ENCODE measurements around the gene ITPR2. TPM values are rescaled to one million over a fixed set of nuclear protein-coding genes. Genes with fewer than 3 reads are reported as not detected.
"Not testable (repeated sequence)": the region's sequence is repeated elsewhere in the genome, so short reads cannot be mapped to it uniquely, and the experiment has no call there.

Gene ITPR2
- total RNA-seq, 1 experiment from 2014 or later: 10.1 TPM

DNA sequence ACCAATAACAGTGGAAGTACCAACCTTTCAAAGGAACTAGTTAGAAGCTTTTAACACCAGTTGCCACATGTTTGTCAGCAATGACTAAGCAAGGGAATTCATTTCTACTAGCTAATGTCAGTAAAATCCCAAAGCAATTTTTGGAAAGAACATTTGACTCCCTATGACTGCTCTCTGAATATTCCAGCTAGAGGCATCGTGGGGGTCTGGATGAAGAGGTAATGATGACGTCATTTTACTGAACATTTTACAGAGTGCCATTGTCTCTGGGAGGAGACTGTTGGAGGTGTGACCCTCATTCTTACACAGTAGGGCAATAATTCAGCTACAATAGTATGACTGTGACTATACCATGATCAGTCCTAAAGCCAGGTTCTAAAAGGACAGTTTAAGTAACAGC, 204.8 kb downstream of the ITPR2 start:
- DNase-seq (ENCODE audit: low read depth): no peak

DNA sequence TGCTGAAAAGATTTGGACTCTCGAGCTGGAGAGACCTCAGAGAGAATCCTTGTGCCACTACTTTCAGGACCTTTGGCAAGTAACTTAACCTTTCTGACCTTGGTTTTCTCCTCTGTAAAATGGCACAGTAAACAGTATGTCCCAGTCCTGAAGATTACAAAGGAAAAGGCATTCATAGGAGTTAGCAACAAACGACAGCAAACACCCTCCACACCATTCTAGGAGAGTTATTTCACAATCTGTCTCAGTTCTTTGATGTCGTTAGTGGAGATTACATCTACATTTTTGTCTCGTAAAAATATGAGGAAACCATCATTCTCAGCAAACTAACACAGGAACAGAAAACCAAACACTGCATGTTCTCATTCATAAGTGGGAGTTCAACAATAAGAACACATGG, 205.7 kb downstream of the ITPR2 start:
- no peak for DNase-seq (ENCODE audit: low read depth)

DNA sequence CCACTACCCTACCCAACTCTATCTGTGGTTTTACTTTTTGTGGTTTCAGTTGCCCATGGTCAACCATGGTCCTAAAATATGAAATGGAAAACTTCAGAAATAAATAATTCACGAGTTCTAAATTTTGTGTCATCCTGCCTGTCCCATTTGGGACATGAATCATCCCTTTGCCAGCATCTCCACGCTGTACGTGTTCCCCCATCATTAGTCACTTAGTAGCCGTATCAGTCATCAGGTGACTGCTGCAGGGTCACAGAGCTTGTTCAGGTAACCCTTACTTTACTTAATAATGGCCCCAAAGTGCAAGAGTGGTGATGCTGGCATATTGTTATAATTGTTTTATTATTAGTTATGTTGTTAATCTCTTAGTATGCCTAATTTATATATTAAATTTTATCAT, 209.9 kb downstream of the ITPR2 start:
- no peak for DNase-seq (ENCODE audit: low read depth)

DNA sequence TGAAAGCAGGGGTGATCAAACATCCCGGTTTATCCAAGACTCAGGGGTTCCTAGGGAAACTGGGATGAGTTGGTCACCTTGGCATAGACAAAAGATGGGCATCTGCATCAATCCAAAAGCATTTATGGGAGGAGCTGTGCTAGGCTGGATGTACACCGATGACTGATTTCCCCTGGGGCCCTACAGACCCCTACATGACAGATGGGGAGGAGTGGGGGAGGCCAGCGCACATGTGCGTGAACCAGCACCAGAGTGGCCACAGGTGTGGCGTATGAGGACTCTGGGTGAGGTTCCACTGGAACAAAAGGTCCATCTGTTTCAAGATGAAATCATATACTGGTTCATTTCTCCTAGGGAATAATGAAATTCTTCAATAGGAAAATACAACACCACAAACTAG, 210.4 kb downstream of the ITPR2 start:
- no peak for DNase-seq (ENCODE audit: low read depth)

DNA sequence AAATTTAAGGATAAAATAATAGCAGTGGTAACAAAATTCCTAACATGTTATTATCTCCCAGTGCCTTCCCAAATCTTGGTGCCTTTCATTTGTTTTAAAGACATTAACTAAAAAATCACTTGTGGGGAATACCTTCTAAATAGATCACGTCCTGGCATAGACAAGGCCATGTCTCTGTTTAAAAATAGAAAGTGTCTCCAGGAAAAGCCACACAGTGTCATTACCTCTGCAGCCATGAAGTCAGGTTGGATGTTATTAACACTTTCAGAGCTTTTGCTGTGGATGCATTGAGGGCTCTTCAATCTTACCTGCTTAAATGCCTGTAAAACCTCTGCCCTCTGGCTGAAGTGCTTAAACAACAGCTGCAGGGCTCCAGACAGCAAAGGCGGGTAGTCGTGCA, 211.1 kb downstream of the ITPR2 start:
- DNase-seq (ENCODE audit: low read depth): no peak

DNA sequence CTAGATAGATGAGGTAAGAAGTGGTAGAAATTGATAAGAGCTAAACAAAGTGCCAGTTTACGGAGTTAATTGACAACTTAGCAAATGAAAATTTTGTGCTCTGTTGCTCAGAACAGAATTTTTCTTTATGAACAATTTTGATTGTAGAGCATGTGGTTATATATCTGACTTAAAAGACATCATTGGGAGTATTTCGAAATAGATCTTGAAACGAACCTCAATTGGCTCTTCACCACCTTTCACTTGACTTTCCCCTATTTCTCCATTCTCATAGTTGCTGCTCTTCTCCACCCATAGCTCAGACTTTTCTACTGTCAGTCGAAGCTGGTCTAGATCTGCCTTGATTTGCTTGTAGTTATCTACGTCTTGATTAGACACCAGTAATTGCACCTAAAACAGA, 212.1 kb downstream of the ITPR2 start:
- DNase-seq (ENCODE audit: low read depth): no peak

DNA sequence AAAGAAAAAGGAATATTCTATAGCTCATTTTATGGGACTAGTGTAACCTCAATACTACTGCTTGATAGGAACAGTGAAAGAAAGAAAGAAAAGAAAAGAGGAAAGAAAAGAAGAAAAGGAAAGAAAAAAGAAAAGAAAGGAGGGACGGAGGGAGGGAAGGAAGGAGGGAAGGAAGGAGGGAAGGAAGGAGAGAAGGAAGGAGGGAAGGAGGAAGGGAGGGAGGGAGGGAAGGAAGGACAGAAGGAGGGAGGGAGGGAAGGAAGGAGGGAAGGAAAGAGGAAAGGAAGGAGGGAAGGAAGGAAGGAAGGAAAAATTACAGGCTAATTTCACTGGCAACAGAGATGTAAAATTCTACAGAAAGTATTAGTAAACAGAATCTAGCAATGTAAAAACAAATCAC, 215.5 kb downstream of the ITPR2 start:
- no peak for DNase-seq (ENCODE audit: low read depth)

DNA sequence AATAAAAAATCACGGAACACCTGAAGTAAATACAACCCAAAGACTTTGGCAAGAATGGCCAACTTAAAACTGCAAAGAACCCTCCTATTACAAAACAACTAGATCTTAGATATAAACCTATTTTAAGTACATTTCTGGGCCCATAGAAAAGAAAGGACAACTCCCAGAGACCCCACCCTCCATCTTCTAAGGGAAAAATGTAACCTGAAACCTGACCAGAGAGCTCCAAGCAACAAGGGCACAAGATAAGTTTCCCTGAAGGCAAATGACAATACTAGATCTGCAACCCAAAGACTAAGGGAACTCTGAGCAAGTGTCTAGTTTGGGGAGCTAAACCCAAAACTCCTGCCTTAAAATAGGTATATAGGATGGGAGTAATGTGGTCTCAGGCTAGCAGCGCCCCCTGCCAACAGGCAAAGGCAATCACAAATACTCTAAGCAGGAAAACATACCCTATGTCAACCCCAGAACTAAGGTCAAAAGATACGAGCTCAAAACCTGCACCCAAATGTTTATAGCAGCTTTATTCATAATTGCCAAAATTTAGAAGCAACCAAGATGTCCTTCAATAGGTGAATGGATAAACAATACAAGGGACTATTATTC, 218.9 kb downstream of the ITPR2 start:
- no peak for DNase-seq (ENCODE audit: low read depth)

DNA sequence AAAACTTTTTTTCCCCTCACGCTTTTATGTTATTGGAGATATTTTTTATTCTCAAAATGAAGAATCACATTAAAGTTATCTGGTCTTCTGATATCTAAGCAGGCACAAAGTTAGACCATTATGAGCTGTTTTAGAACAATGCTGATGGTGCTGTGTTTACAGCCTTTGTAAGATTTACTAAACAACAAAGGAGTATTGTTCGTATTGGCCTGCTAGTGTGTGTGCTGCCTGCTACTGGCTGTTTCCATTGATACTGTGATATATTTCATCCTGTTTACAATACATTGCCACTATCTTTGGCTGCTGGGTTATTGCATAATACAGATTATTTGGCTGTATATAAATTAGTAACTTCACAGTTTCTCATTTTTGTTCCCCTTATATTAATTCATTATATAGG, 220.8 kb downstream of the ITPR2 start:
- DNase-seq (ENCODE audit: low read depth): no peak

DNA sequence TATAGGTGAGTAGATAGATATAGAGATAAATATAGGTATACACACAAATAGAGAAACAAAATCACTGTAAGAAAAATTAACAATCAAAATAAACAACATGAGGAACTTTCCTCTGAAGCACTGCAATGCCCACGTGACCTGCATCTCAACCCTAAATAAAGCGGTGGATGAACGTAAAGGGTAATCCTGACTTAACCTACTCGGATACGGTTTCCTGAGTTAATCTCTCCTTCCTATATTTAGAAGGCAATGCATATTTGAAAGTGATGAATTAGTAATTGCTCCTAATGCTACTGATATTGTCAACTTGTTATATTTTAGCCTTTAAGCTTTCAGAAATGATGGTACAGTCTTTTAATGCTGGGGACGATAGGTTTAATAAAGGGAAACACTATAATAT, 221.4 kb downstream of the ITPR2 start:
- no peak for DNase-seq (ENCODE audit: low read depth)

DNA sequence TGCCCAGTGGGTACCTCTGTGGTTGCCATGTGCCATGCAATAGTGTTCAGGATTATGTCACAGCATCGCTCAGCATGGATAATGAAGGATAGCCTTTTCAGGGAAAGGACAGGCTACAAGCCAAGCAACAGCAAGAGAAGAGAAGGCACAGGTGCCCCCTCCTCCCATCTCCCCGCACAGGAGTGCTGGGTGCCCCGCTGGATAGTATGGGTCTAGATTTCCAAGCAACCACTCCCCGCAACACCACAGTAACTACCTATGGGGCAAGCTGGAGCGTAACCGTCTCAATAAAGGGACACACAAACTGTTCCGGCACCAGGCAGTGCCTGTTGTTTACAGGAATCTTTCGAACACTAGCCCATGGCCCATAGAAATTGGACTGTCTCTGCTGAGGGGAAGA, 222.2 kb downstream of the ITPR2 start:
- DNase-seq (ENCODE audit: low read depth): no peak

DNA sequence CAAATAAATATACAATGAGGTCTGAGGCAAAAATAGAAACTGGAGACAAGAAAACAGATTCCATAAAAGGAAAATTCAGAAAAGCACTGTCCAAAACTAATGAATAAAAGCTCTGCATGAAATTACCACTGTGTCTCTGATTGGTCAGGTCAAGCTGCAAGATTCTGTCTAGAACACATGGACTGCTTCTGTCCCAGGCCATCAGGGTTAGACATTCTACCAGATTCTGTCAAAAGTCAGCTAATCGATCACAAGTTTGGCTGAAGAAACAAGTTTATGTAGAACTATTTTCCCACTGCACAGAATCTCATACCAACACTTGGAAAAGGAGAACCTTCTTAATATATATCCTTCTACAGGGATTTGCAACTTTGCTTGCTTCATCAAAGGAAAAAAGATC, 223.0 kb downstream of the ITPR2 start:
- DNase-seq (ENCODE audit: low read depth): no peak

DNA sequence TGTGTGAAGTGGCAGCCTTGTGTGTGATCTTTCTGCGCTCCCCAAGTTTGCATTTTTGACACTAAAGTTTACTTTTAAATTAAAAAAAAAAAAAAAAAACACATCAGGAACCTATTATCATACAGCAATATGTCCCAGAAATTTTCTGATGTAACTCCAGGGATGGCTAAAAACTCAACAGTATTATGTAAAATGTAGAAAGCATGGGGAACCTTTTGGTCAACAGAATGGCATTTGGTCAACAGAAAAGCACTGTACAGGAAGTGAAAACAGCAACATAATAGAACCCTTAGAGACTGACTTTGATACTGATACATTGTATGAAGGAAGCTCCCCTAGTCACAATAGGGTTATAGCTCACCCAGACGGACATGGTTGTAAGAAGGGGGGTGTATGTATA, 224.3 kb downstream of the ITPR2 start:
- no peak for DNase-seq (ENCODE audit: low read depth)

DNA sequence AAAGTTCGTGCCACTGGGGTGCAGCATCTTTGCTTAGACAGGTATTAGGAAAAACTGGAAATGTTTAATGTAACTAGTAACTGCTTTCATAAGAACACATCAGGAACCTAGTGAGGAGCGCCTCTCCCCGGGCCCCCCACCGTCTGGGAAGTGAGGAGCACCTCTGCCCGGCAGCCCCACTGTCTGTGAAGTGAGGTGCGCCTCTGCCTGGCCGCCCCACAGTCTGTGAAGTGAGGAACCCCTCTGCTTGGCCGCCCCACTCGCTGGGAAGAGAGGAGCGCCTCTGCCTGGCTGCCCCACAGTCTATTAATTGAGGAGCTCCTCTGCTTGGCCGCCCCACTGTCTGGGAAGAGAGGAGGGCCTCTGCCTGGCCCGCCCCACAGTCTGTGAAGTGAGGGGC, 224.7 kb downstream of the ITPR2 start:
- no peak for DNase-seq (ENCODE audit: low read depth)

DNA sequence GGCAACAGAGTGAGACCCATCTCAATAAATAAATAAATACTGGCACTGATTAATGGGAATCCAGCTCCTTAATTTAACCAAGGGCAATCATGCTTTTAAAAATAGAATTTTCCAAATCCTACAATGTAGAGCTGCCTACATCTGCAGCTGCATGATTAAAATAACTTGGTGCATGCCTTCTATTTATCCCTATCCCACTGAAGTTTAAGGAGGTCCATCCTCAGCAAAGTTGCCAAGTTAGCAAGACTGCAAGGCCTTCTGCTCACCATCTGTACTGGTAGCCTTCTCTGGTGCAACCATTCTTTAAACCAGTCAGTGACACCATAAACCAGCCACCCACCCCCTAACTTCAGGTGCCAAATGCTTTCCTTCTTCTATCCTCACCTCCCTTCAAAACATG, 226.1 kb downstream of the ITPR2 start:
- no peak for DNase-seq (ENCODE audit: low read depth)

DNA sequence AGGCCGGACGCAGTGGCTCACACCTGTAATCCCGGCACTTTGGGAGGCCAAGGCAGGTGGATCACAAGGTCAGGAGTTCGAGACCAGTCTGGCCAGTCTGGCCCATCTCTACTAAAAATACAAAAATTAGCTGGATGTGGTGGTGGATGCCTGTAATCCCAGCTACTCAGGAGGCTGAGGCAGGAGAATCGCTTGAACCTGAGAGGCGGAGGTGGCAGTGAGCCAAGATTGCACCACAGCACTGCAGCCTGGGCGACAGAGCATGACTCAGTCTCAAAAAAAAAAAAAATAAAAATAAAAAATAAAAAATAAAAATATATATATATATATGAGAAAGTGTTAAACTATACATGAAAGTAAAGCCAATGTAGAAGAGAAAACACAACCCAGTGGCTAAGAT, 228.2 kb downstream of the ITPR2 start:
- not testable (repeated sequence) for DNase-seq (ENCODE audit: low read depth)

DNA sequence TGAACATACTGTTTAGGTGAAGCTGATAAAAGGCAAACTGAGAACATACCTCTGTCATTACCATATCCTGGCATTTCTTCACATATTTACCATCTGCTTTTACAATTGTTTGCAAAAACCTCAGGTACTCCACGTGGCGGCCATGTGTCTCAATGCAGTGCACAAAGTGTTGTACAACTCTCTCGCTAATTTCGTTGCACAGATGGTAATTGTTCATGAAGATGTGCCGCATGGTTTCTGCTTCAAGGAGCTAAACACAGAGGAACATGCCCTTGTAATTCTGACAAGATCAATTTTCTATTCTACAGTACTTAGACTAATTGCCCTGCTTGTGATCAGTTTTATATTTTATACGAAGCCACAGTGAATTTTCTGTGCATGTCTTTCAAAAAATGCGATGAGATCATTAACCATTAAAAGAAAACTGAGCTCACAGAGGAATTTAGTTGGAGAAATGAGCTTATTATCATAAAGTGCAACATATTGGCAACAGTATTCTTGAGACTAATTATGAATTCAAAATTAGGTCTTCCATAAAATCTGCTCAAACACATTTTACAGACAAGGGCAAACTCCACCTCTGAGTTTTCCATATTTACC, 233.8 kb downstream of the ITPR2 start:
- DNase-seq (ENCODE audit: low read depth): no peak

DNA sequence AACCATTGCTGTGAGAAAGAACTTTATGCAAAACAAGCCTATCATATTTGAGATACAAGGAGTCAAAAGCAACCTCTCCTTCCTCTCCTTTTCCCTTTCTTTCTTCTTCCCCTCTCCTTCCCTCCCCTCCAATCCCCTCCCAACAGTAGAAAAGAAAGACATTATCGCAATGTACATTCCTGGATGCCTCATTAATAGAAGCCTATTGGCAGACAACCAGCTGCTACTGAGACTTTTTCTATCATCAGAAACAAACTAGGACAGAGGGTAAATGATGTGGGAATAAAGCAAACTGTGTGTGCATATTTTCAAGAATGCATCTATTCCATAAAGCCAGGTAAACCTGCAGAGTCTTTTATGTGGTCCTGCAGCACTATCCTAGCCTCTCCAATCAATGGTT, 237.2 kb downstream of the ITPR2 start:
- DNase-seq (ENCODE audit: low read depth): no peak

DNA sequence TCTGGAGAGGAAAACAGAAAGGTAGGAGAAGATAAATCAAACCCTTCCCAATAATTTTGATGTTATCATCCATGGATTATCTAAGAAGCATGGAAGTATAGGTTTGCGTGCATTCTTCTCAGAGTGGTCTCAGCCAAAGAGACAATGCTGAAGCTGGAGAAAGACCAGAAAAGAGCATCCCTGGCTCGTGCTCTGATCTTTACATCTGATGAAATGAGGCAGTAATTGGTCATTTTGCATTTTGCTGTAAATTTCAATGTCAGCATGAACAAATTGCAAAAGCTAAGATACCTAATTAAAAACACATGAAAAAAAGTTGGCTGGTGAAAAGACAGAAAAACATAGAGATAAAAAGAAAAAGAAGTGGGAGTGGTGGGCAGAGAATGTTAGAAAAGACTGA, 252.4 kb downstream of the ITPR2 start:
- no peak for DNase-seq (ENCODE audit: low read depth)

DNA sequence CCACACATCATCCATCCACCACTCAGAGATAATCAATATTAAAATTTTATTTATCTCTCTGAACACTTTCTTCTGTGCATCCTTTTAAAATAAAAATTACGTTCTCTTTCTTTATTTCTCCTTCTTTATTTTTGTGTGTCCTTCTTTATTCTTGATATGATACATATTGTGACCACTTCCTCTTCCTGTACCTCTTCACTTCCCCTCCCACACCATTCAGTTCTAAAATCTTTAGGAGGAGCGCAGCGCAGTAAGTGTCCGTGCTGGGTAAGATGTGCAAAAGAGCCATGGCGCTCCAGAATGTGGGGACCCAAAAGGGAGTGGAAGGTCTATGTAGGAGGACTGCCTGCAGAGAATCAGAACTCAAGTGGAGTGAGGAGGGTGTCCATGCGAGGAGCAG, 256.7 kb downstream of the ITPR2 start:
- DNase-seq (ENCODE audit: low read depth): no peak

DNA sequence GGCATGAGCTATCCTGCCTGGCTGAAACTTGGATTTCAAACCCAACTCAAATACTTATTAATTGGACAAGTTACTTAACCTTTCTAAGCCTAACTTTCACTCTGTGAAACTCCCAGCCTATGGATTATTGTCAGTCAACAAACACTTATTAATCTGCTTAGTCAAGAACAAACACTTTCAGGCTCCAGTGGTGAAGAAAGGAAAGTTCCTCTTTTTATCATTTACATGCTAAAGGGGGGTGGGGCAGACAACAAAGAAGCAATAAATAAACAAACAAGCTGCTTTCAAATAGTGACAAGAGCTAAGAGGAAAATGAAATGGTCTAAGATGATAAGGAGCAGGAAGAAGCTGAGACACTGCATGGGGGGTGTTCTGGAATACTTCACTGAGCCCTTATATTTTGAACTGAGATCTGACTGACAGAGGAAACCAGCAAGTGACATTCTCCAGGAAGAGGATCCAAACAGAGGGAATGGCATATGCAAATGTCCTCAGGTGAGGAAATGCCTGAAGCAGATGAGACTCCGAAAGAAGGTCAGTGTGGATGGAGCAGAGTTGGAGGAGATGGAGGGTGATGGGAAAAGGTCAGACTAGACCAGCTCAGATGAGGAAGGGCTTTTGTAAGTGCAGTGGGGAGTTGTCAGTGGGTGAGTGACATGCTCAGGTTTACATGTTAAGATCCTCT, 259.6 kb downstream of the ITPR2 start:
- DNase-seq (ENCODE audit: low read depth): no peak

DNA sequence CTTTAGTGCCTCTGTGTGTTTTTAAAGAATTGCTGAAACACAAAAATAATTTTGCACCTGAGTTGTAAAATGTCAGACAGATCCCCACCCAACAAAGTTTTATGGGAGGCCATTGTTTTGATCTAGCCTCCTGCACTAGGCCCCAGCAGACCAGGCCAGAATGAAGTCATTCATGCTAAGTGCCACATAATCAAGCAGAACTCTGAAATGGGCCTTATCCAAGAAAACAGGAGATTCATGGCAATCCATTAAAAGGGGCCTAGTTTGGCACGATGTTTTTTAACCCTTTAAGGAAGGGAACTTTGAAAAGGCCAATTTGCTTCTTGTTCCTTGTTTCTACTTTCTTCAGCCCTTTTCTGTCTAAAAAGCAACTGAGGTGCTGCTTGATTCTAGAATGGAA, 260.9 kb downstream of the ITPR2 start:
- DNase-seq (ENCODE audit: low read depth): no peak

DNA sequence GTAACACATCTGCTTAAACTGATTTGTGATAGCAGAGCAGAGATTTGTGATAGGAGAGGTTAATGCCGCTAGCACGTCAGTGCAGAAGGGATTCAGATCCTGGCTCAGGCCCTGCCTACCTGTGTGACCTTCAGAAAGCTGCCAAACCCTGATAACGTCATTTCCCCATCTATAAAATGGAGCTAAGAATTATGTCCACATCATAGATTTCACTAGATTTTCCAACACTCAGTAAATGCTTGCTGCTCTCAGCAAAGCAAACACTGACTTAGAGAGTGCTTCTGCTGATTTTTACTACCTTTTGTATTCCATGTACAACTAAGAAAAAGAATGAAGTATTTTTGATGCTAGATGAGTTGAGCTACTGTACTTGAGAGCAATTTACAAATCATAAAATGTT, 261.4 kb downstream of the ITPR2 start:
- DNase-seq (ENCODE audit: low read depth): no peak

DNA sequence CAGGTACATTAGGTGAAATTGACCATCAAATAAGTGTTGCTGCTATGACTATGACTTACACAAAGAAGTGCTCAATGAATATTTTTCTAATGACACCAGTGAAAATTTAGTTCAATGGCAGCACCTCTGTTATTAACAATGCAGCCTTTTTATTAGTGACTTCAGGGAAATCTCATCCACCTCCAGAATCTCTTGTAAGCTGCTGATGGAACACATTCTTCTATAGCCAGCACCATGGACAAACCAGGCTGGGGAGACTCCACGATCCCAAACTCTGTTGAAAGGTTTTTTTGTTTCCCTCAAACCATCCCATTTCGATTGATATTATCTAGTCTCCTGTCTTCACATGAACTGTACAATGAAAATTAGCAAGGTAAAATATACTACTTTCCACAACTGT, 265.9 kb downstream of the ITPR2 start:
- no peak for DNase-seq (ENCODE audit: low read depth)

Measured in RPMI7951 (cell line).